GM12878 (cell line): ENCODE data around the gene LCLAT1. TPM values are rescaled to one million over a fixed set of nuclear protein-coding genes. Genes with fewer than 3 reads are reported as not detected.

Source experiments
- ATAC-seq: fragments of 200-7000 bp; cut with Tn5 transposase; 3 replicates; pipeline ENCODE4 v1.9.1; 2020; ENCODE audit warnings: mild to moderate bottlenecking, moderate library complexity
- BruUV-seq: library from RNA; stranded (reverse); fragments of 400-500 nt; replicated peaks from 2 replicates; lab custom pipeline; 2021; lab: Mats Ljungman, UMichigan
- CTCF ChIA-PET: fragments of 300-600 bp; sonication (Branson Sonifier 250); formaldehyde crosslinking; extraction: SDS; loops from one replicate; lab custom pipeline; 2021; ENCODE audit warnings: inconsistent platforms; lab: Yijun Ruan, JAX
- POLR2A ChIA-PET: fragments of 350-600 bp; formaldehyde crosslinking; extraction: SDS; loops from one replicate; lab custom pipeline; 2021; ENCODE audit warnings: inconsistent platforms; lab: Charles Lee
- RAD21 ChIA-PET: fragments of 300-600 bp; sonication (Branson Sonifier 250); formaldehyde crosslinking; loops from one replicate; lab custom pipeline; 2023; ENCODE audit warnings: antibody characterized with exemption; ENCODE audit not compliant: unreplicated experiment; lab: Charles Lee
- SMC1A ChIA-PET: fragments of 300-600 bp; sonication (Branson Sonifier 250); formaldehyde crosslinking; loops from one replicate; lab custom pipeline; 2023; ENCODE audit not compliant: unreplicated experiment, uncharacterized antibody; lab: Charles Lee
- DNase-seq: peaks from one replicate; pipeline ENCODE4 v3.0.0-alpha.2; 2011; ENCODE audit warnings: low read depth, low spot score
- FAIRE-seq: peaks from 3 replicates; lab custom pipeline; 2011; peaks lifted over from hg19 to GRCh38; lab: Jason Lieb, UNC
- H2AFZ ChIP-seq: 2 replicates; pipeline ENCODE4 v1.6.0; 2011; ENCODE audit warnings: low read depth, low read length, control low read depth; ENCODE audit not compliant: control insufficient read depth
- H3K27ac ChIP-seq: 2 replicates; pipeline ENCODE4 v1.5.1; 2011; ENCODE audit warnings: control low read depth; ENCODE audit not compliant: control insufficient read depth, insufficient read depth
- H3K27me3 ChIP-seq, 2 experiments: replicated peaks in 1 of 2; 2 replicates each; pipeline versions ENCODE4 v1.6.0 to v1.6.1; 2011; ENCODE audit warnings: low read length in 1 of 2; ENCODE audit not compliant: control insufficient read depth in 2 of 2, insufficient read depth in 2 of 2
- H3K36me3 ChIP-seq, 2 experiments: 2 replicates each; pipeline ENCODE4 v1.5.1; 2011; ENCODE audit warnings: low read length in 1 of 2; ENCODE audit not compliant: control insufficient read depth in 2 of 2, insufficient read depth in 2 of 2
- H3K4me1 ChIP-seq: 2 replicates; pipeline ENCODE4 v1.6.1; 2011; ENCODE audit warnings: mild to moderate bottlenecking, low read length, moderate library complexity, mixed read lengths; ENCODE audit not compliant: control insufficient read depth, insufficient read depth
- H3K4me2 ChIP-seq: 2 replicates; pipeline ENCODE4 v1.6.0; 2011; ENCODE audit warnings: control low read depth; ENCODE audit not compliant: control insufficient read depth, insufficient read depth
- H3K4me3 ChIP-seq: fragments of 200-600 bp; sonication (generic); 2 replicates; pipeline ENCODE4 v1.5.1; 2016
- H3K79me2 ChIP-seq: 2 replicates; pipeline ENCODE4 v1.6.0; 2011; ENCODE audit warnings: low read length; ENCODE audit not compliant: control insufficient read depth, insufficient read depth
- H3K9ac ChIP-seq: 2 replicates; pipeline ENCODE4 v1.8.0; 2011; ENCODE audit warnings: low read length, control low read depth, mixed read lengths; ENCODE audit not compliant: control insufficient read depth, insufficient read depth
- H3K9me3 ChIP-seq: replicated peaks from 3 replicates; pipeline ENCODE4 v1.5.1; 2011; ENCODE audit warnings: mild to moderate bottlenecking, low read length; ENCODE audit not compliant: control insufficient read depth, insufficient read depth
- H4K20me1 ChIP-seq: 2 replicates; pipeline ENCODE4 v1.6.0; 2011; ENCODE audit not compliant: control insufficient read depth, insufficient read depth
- BMI1 ChIP-seq: fragments of 450-650 bp; IDR thresholded peaks from 2 replicates; pipeline ENCODE4 v1.6.1; 2016; ENCODE audit warnings: mild to moderate bottlenecking, moderate library complexity, borderline replicate concordance
- CBX5 ChIP-seq: sonication (generic); IDR thresholded peaks from 2 replicates; pipeline ENCODE4 v1.6.1; 2016; ENCODE audit warnings: low read depth, moderate library complexity, mild to moderate bottlenecking, inconsistent platforms
- EZH2 ChIP-seq: IDR thresholded peaks from 2 replicates; pipeline ENCODE4 v1.6.1; 2012; ENCODE audit warnings: low read depth, mild to moderate bottlenecking, control low read depth, inconsistent platforms, low read length, borderline replicate concordance; ENCODE audit not compliant: control insufficient read depth
- TCF12 ChIP-seq: IDR thresholded peaks from 2 replicates; pipeline ENCODE4 v1.6.1; 2011; ENCODE audit warnings: low read depth, mild to moderate bottlenecking, low read length
- TCF3 ChIP-seq: IDR thresholded peaks from 2 replicates; pipeline ENCODE4 v1.6.1; 2012; ENCODE audit warnings: low read depth, mild to moderate bottlenecking, low read length, borderline replicate concordance; ENCODE audit not compliant: insufficient read depth
- WGBS: methylation state at CpG from one replicate; pipeline ENCODE4 v1.1.6; 2016; ENCODE audit warnings: low lambda C conversion rate; ENCODE audit not compliant: insufficient replicate concordance, insufficient coverage; ENCODE audit errors: missing lambda C conversion rate; 5-methylcytosine and 5-hydroxymethylcytosine counted together
- in situ Hi-C: fragments of 300-500 bp; cut with MboI; formaldehyde crosslinking; loops from 9 replicates; pipeline ENCODE4 v1.14.3; 2018; ENCODE audit warnings: mixed read lengths
- intact Hi-C: fragments of 100-400 bp; cut with micrococcal nuclease; formaldehyde crosslinking; loops from one replicate; pipeline ENCODE4 v1.14.2; 2022; ENCODE audit not compliant: unreplicated experiment
- polyA plus RNA-seq, 11 experiments: library from polyadenylated mRNA; depleted of rRNA in 4 of 11; unstranded in 6 of 11; stranded (reverse) in 5 of 11; fragments of >200 nt; fragmentation: Nextera tagmentation in 4 of 11; fragmentation: Illumina TruSeq in 1 of 11; extraction: Ambion mirVana in 4 of 11; extraction: Trizol in 1 of 11; gene quantifications; 1 replicate in 1 of 11; 2 replicates in 10 of 11; pipeline versions ENCODE4 v1.2.1 to v1.2.3, GENCODE V29; 2011 to 2016; ENCODE audit warnings: inconsistent platforms in 2 of 11, missing spikeins in 2 of 11, low read depth in 1 of 11
- total RNA-seq, 4 experiments: library from RNA; depleted of rRNA in 3 of 4; stranded (reverse); fragments of >200 nt in 3 of 4; fragmentation: Illumina TruSeq in 1 of 4; extraction: Trizol in 1 of 4; gene quantifications; 2 replicates each; pipeline versions ENCODE4 v1.2.1 to v1.2.3, GENCODE V29; 2013 to 2021
- TF ChIP-seq, protein P1 (sequence below): fragments of 450-650 bp; IDR thresholded peaks from 2 replicates; pipeline ENCODE4 v1.6.1; 2017; ENCODE audit warnings: mild to moderate bottlenecking
- TF ChIP-seq, protein P2 (sequence below): IDR thresholded peaks from 2 replicates; pipeline ENCODE4 v1.6.1; 2012; ENCODE audit warnings: improper control_type of control experiment, low read depth, low read length; ENCODE audit not compliant: insufficient replicate concordance
- TF ChIP-seq, protein P3 (sequence below): IDR thresholded peaks from 2 replicates; pipeline ENCODE4 v1.6.1; 2011; ENCODE audit warnings: borderline replicate concordance, low read depth, mild to moderate bottlenecking, moderate library complexity, mixed read lengths, low read length; ENCODE audit not compliant: insufficient read depth; ENCODE audit errors: extremely low read length
- TF ChIP-seq, protein P4 (sequence below): fragments of 450-650 bp; IDR thresholded peaks from 2 replicates; pipeline ENCODE4 v1.6.1; 2017; ENCODE audit warnings: mild to moderate bottlenecking, moderate library complexity

LCLAT1 gene
- total and polyA plus RNA-seq, 10 of the 15 experiments (the other 5 are each of a cell fraction or from before 2014, with no cell fraction given): 8.1 to 33.0 (median 15.9) TPM

DNA sequence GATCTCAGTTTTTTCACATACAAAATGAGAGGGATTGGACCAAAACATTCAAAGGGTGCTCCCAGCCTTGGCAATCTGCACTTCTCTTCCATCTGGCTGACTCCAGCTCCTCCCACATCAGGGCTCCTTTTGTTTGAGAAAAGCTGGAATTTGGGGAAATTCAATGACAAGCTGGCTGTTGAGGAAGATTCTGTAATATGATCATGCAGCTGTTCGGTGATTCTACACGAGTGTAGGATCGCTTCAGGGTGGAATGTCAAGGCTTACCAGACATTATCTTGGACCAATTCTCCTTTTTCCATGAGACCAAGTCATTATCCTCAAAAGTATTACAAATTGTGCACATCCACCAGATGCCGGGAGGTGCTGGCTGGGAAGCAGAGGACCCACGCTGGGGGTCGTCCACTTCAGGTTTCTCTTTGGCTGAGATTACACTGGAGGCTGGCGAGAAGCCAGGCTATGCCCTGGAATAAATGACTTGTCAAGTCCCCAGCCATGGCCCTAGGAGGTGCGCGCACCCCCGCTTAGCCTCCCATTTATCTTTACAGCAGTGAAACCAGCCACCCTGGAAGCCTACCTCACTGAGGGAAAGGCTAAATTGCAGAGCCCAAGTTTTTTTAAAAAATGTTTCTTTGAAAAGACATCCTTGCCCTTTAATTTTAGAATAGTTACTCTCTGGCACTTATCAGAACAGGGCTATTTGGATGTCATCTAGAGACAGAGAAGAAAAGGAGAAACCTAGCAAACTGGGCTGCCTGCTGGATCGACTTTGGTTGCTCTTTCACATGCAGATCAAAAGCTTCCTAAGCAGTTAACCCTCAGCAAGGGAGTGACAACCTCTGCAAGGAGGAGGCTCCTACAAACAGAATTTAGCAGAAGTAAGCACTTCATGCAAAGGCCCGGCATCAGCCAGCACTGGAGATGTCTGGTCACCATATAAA, 42.5 kb upstream of the LCLAT1 start:
- ChIA-PET CTCF (no interaction called here), SMC1A (interaction anchor here (0.7 to 2.6 kb wide), 4 partner anchors 10 to 289 kb away, joined by 3 to 6 read pairs (median 4); no protein-coding TSS in a partner anchor), POLR2A (no interaction called here), RAD21 (no interaction called here)
- 53% methylated on average over 12 of the region's 12 CpGs for WGBS
- Histone ChIP-seq H3K36me3 (no peaks in the 10 kb centered on the region), H2AFZ (no peak overlapping the region), H3K9ac (no peak overlapping the region), H4K20me1 (no peaks in the 10 kb centered on the region), H3K27ac (no peak overlapping the region), H3K27me3 (no peaks in the 10 kb centered on the region; a peak in 1 of 4 replicates), H3K79me2 (no peaks in the 10 kb centered on the region), H3K4me3 (no peak overlapping the region), H3K4me1 (no peaks in the 10 kb centered on the region), H3K4me2 (no peak overlapping the region), H3K9me3 (no peaks in the 10 kb centered on the region)
- FAIRE-seq: no peak
- DNase-seq: no peak
- intact Hi-C loops: no loop called here
- no peak for ATAC-seq
- BruUV-seq: no TSS peak
- in situ Hi-C loops: no loop called here
- TF ChIP-seq, protein P1, sequence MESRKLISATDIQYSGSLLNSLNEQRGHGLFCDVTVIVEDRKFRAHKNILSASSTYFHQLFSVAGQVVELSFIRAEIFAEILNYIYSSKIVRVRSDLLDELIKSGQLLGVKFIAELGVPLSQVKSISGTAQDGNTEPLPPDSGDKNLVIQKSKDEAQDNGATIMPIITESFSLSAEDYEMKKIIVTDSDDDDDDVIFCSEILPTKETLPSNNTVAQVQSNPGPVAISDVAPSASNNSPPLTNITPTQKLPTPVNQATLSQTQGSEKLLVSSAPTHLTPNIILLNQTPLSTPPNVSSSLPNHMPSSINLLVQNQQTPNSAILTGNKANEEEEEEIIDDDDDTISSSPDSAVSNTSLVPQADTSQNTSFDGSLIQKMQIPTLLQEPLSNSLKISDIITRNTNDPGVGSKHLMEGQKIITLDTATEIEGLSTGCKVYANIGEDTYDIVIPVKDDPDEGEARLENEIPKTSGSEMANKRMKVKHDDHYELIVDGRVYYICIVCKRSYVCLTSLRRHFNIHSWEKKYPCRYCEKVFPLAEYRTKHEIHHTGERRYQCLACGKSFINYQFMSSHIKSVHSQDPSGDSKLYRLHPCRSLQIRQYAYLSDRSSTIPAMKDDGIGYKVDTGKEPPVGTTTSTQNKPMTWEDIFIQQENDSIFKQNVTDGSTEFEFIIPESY: no peak
- TF ChIP-seq TCF12 (no peak), BMI1 (no peak), CBX5 (no peak), EZH2 (no peak), TCF3 (no peak)
- TF ChIP-seq, protein P2, sequence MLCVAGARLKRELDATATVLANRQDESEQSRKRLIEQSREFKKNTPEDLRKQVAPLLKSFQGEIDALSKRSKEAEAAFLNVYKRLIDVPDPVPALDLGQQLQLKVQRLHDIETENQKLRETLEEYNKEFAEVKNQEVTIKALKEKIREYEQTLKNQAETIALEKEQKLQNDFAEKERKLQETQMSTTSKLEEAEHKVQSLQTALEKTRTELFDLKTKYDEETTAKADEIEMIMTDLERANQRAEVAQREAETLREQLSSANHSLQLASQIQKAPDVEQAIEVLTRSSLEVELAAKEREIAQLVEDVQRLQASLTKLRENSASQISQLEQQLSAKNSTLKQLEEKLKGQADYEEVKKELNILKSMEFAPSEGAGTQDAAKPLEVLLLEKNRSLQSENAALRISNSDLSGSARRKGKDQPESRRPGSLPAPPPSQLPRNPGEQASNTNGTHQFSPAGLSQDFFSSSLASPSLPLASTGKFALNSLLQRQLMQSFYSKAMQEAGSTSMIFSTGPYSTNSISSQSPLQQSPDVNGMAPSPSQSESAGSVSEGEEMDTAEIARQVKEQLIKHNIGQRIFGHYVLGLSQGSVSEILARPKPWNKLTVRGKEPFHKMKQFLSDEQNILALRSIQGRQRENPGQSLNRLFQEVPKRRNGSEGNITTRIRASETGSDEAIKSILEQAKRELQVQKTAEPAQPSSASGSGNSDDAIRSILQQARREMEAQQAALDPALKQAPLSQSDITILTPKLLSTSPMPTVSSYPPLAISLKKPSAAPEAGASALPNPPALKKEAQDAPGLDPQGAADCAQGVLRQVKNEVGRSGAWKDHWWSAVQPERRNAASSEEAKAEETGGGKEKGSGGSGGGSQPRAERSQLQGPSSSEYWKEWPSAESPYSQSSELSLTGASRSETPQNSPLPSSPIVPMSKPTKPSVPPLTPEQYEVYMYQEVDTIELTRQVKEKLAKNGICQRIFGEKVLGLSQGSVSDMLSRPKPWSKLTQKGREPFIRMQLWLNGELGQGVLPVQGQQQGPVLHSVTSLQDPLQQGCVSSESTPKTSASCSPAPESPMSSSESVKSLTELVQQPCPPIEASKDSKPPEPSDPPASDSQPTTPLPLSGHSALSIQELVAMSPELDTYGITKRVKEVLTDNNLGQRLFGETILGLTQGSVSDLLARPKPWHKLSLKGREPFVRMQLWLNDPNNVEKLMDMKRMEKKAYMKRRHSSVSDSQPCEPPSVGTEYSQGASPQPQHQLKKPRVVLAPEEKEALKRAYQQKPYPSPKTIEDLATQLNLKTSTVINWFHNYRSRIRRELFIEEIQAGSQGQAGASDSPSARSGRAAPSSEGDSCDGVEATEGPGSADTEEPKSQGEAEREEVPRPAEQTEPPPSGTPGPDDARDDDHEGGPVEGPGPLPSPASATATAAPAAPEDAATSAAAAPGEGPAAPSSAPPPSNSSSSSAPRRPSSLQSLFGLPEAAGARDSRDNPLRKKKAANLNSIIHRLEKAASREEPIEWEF: no peak
- TF ChIP-seq, protein P3, sequence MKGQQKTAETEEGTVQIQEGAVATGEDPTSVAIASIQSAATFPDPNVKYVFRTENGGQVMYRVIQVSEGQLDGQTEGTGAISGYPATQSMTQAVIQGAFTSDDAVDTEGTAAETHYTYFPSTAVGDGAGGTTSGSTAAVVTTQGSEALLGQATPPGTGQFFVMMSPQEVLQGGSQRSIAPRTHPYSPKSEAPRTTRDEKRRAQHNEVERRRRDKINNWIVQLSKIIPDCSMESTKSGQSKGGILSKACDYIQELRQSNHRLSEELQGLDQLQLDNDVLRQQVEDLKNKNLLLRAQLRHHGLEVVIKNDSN: no peak
- TF ChIP-seq, protein P4, sequence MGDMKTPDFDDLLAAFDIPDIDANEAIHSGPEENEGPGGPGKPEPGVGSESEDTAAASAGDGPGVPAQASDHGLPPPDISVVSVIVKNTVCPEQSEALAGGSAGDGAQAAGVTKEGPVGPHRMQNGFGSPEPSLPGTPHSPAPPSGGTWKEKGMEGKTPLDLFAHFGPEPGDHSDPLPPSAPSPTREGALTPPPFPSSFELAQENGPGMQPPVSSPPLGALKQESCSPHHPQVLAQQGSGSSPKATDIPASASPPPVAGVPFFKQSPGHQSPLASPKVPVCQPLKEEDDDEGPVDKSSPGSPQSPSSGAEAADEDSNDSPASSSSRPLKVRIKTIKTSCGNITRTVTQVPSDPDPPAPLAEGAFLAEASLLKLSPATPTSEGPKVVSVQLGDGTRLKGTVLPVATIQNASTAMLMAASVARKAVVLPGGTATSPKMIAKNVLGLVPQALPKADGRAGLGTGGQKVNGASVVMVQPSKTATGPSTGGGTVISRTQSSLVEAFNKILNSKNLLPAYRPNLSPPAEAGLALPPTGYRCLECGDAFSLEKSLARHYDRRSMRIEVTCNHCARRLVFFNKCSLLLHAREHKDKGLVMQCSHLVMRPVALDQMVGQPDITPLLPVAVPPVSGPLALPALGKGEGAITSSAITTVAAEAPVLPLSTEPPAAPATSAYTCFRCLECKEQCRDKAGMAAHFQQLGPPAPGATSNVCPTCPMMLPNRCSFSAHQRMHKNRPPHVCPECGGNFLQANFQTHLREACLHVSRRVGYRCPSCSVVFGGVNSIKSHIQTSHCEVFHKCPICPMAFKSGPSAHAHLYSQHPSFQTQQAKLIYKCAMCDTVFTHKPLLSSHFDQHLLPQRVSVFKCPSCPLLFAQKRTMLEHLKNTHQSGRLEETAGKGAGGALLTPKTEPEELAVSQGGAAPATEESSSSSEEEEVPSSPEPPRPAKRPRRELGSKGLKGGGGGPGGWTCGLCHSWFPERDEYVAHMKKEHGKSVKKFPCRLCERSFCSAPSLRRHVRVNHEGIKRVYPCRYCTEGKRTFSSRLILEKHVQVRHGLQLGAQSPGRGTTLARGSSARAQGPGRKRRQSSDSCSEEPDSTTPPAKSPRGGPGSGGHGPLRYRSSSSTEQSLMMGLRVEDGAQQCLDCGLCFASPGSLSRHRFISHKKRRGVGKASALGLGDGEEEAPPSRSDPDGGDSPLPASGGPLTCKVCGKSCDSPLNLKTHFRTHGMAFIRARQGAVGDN: no peak
